GM06990 (cell line): Measurements from ENCODE around the gene CNTN6.

Experiments
- DNase-seq: peaks from one replicate; pipeline ENCODE4 v3.0.0-alpha.2; 2011; ENCODE audit not compliant: insufficient read length; ENCODE audit errors: extremely low read depth
- H3K27me3 ChIP-seq: replicated peaks from 2 replicates; pipeline ENCODE4 v1.6.0; 2011; ENCODE audit warnings: low read length; ENCODE audit not compliant: control insufficient read depth, insufficient read depth
- H3K36me3 ChIP-seq: 2 replicates; pipeline ENCODE4 v1.5.1; 2011; ENCODE audit warnings: low read length; ENCODE audit not compliant: control insufficient read depth, insufficient read depth
- H3K4me3 ChIP-seq: replicated peaks from 2 replicates; pipeline ENCODE4 v1.5.1; 2011; ENCODE audit warnings: low read depth, mild to moderate bottlenecking, control low read depth, low read length
- CTCF ChIP-seq: IDR thresholded peaks from 2 replicates; pipeline ENCODE4 v1.5.1; 2011; ENCODE audit warnings: low read length, control low read depth, mild to moderate bottlenecking, inconsistent platforms; ENCODE audit not compliant: insufficient read depth, poor library complexity, severe bottlenecking

Gene CNTN6

GRCh38 chr3:1447452-1447851 lies 354.6 kb downstream of the CNTN6 start:
- Histone ChIP-seq H3K27me3 (no peaks in the 10 kb centered on the region), H3K4me3 (no peak overlapping the region), H3K36me3 (no peaks in the 10 kb centered on the region)
- no peak for DNase-seq
- no peak for TF ChIP-seq CTCF

GRCh38 chr3:1448443-1448842 lies 355.6 kb downstream of the CNTN6 start:
- H3K36me3 ChIP-seq: no peaks in the 10 kb centered on the region
- DNase-seq: no peak

More at GRCh38 chr3:1448443-1448842, 355.6 kb downstream of the CNTN6 start:
- Histone ChIP-seq H3K27me3 (no peaks in the 10 kb centered on the region), H3K4me3 (no peak overlapping the region)
- TF ChIP-seq CTCF: no peak
